Nephron progenitor cell (in vitro differentiated cells): ENCODE measurements around the gene MTR.

Experiments
- DNase-seq: peaks from one replicate; pipeline ENCODE4 v3.0.0; 2021
- H3K27ac Mint-ChIP-seq: 2 replicates; pipeline ENCODE4 v1.8.0; 2021; ENCODE audit warnings: mild to moderate bottlenecking, moderate library complexity, mixed read lengths
- H3K27me3 Mint-ChIP-seq: 2 replicates; pipeline ENCODE4 v1.8.0; 2021; ENCODE audit warnings: mild to moderate bottlenecking, low read depth, mixed read lengths; ENCODE audit not compliant: poor library complexity
- H3K36me3 Mint-ChIP-seq: 2 replicates; pipeline ENCODE4 v1.8.0; 2021; ENCODE audit warnings: low read depth, mixed read lengths
- H3K4me1 Mint-ChIP-seq: 2 replicates; pipeline ENCODE4 v1.8.0; 2021; ENCODE audit warnings: mixed read lengths
- H3K4me3 Mint-ChIP-seq: 2 replicates; pipeline ENCODE4 v1.8.0; 2021; ENCODE audit warnings: mild to moderate bottlenecking, moderate library complexity, mixed read lengths
- H3K9me3 Mint-ChIP-seq: 2 replicates; pipeline ENCODE4 v1.8.0; 2021; ENCODE audit warnings: mild to moderate bottlenecking, moderate library complexity, mixed read lengths
- TF ChIP-seq, protein P1 (sequence below): fragments of 200-600 bp; sonication (generic); IDR thresholded peaks from 2 replicates; pipeline ENCODE4 v1.5.0; 2021; ENCODE audit warnings: antibody characterized with exemption

Gene MTR

DNA sequence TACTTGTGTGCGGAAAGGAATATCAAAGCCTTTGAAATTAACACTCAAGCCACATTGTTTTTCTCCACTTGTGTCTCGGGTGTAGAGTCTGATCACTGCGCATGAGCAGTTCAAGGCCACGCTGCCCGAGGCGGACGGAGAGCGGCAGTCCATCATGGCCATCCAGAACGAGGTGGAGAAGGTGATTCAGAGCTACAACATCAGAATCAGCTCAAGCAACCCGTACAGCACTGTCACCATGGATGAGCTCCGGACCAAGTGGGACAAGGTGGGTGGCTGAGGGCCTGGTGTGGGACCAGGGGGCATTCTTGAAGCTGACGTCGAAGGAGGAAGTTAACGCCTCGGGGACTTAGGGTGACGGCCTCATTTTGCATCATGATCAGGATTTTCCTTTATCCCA is 43.7 kb upstream of the MTR start:
- H3K27me3 Mint-ChIP-seq: no peaks in the 10 kb centered on the region
- no peak for DNase-seq
- no peaks in the 10 kb centered on the region for H3K9me3 Mint-ChIP-seq
- no peaks in the 10 kb centered on the region for H3K36me3 Mint-ChIP-seq
- TF ChIP-seq, protein P1, sequence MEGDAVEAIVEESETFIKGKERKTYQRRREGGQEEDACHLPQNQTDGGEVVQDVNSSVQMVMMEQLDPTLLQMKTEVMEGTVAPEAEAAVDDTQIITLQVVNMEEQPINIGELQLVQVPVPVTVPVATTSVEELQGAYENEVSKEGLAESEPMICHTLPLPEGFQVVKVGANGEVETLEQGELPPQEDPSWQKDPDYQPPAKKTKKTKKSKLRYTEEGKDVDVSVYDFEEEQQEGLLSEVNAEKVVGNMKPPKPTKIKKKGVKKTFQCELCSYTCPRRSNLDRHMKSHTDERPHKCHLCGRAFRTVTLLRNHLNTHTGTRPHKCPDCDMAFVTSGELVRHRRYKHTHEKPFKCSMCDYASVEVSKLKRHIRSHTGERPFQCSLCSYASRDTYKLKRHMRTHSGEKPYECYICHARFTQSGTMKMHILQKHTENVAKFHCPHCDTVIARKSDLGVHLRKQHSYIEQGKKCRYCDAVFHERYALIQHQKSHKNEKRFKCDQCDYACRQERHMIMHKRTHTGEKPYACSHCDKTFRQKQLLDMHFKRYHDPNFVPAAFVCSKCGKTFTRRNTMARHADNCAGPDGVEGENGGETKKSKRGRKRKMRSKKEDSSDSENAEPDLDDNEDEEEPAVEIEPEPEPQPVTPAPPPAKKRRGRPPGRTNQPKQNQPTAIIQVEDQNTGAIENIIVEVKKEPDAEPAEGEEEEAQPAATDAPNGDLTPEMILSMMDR: no peak
- no peak overlapping the region for H3K27ac Mint-ChIP-seq
- no peak overlapping the region for H3K4me3 Mint-ChIP-seq
- H3K4me1 Mint-ChIP-seq: no peaks in the 10 kb centered on the region

DNA sequence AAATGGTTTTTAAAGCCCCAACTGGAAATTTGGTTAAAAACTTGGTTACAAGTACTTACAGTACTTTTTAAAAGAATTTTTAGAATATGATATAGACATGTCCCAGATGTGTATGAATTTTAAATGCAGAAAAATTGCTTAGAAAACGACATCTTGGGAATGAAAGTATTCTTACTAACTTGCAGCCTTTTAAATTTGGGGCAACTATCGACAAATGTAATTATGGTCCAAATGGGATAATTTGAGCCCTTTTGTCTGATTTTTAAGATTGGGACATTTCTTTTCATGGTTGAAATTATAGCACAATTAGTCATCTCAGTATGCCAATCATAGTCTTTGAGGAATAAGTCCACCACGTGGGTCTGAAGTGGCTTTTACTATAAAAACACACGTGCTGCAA is 43.2 kb upstream of the MTR start:
- Mint-ChIP-seq H3K4me1 (no peaks in the 10 kb centered on the region), H3K27ac (no peak overlapping the region), H3K9me3 (no peaks in the 10 kb centered on the region), H3K36me3 (no peaks in the 10 kb centered on the region), H3K27me3 (no peaks in the 10 kb centered on the region), H3K4me3 (no peak overlapping the region)
- DNase-seq: no peak
- TF ChIP-seq, protein P1: no peak

DNA sequence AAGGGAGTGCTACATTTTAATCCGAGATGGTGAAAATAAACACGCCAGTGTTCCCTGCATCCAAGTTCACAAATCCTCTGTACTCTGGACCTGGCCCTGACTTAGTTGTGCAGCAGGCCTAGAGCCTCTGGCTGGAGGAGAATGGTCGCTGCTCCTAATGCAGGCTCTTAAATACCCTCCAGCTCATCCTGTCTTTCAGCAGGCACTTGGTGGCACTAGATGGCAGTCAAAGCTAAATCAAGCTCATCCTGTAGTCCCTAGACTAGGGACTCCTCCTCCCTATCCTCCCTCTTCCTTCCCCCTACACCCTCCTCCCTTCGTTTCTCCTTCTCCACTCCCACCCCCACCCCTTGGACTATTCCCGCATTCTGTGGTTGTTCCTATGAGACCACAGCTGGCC is 41.6 kb upstream of the MTR start:
- TF ChIP-seq, protein P1: peak; percentile 23
- Mint-ChIP-seq H3K9me3 (no peaks in the 10 kb centered on the region), H3K4me1 (no peaks in the 10 kb centered on the region), H3K4me3 (no peak overlapping the region), H3K36me3 (no peaks in the 10 kb centered on the region), H3K27ac (no peak overlapping the region), H3K27me3 (no peaks in the 10 kb centered on the region)
- DNase-seq: no peak

DNA sequence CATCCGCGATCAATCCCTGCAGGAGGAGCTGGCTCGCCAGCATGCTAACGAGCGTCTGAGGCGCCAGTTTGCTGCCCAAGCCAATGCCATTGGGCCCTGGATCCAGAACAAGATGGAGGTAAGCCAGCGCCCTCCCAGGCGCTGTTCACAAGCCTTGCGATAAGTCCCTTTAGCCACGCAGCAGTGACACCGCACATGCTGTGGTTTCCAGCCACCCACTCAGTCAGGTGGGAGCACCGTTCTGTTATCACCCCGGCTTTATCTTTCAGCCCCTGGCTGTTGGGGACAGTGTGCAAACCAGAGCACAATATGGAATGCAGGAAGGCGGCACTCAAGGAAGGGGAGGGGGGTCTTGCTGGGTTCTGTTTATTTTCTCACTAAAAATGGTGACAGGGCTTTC is 41.1 kb upstream of the MTR start:
- no peak overlapping the region for H3K4me3 Mint-ChIP-seq
- no peaks in the 10 kb centered on the region for H3K36me3 Mint-ChIP-seq
- no peak overlapping the region for H3K27ac Mint-ChIP-seq
- H3K9me3 Mint-ChIP-seq: no peaks in the 10 kb centered on the region
- TF ChIP-seq, protein P1: no peak
- no peaks in the 10 kb centered on the region for H3K27me3 Mint-ChIP-seq
- no peak for DNase-seq
- H3K4me1 Mint-ChIP-seq: no peaks in the 10 kb centered on the region

DNA sequence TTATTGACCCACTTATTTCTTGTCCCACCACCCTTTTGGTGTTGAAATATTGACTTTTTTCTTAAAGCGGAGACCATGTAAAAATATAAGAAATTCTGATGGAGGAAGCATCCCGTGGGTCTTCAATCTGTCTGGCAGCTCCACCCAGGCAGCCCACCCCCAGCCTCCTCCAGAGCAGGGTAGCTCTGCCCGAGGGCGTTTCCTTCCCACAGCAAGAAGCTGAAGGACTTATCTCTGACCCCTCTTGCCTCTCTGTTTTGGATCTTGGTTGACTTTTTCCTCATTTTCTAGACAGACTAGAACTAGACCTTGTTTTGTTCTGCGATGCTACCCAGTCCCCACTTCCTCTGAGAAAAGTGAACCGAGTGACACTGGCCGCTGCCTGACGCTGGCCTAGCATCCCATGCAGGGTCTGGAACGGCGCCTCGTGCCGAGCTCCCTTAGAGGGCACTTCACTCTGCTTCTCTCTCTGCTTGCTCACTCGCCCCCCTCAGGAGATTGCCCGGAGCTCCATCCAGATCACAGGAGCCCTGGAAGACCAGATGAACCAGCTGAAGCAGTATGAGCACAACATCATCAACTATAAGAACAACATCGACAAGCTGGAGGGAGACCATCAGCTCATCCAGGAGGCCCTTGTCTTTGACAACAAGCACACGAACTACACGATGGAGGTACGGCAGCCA is 40.4 kb upstream of the MTR start:
- Mint-ChIP-seq H3K9me3 (no peaks in the 10 kb centered on the region), H3K27ac (no peak overlapping the region), H3K4me1 (no peaks in the 10 kb centered on the region), H3K27me3 (no peaks in the 10 kb centered on the region), H3K4me3 (no peak overlapping the region), H3K36me3 (no peaks in the 10 kb centered on the region)
- no peak for DNase-seq
- TF ChIP-seq, protein P1: no peak

DNA sequence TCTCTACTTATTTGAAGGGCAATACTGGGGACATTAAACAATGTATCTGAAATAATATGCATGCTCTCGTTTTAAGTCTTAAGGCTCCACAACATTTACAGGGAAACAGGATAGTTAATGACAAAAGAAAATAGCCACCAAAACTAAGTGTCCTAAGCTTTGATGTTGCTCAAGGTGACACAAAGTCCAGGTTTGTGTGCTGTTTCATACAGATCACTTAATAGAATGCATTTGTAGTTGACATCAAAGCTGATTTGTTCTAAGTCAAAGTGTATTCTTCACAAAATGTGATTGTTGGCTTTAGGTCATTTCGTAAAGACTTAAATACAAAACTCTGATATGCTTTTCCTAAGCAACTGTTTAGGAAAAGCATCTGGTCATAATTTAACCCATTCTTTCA is 37.5 kb upstream of the MTR start:
- no peaks in the 10 kb centered on the region for H3K9me3 Mint-ChIP-seq
- H3K36me3 Mint-ChIP-seq: no peaks in the 10 kb centered on the region
- no peak overlapping the region for H3K27ac Mint-ChIP-seq
- peaks cover 2% of the 10 kb centered on the region for H3K27me3 Mint-ChIP-seq
- peaks cover 23% of the 10 kb centered on the region for H3K4me1 Mint-ChIP-seq
- DNase-seq: no peak
- no peak overlapping the region for H3K4me3 Mint-ChIP-seq
- TF ChIP-seq, protein P1: no peak
